ENCODE results near the gene C19orf25.

C19orf25 gene

DNA sequence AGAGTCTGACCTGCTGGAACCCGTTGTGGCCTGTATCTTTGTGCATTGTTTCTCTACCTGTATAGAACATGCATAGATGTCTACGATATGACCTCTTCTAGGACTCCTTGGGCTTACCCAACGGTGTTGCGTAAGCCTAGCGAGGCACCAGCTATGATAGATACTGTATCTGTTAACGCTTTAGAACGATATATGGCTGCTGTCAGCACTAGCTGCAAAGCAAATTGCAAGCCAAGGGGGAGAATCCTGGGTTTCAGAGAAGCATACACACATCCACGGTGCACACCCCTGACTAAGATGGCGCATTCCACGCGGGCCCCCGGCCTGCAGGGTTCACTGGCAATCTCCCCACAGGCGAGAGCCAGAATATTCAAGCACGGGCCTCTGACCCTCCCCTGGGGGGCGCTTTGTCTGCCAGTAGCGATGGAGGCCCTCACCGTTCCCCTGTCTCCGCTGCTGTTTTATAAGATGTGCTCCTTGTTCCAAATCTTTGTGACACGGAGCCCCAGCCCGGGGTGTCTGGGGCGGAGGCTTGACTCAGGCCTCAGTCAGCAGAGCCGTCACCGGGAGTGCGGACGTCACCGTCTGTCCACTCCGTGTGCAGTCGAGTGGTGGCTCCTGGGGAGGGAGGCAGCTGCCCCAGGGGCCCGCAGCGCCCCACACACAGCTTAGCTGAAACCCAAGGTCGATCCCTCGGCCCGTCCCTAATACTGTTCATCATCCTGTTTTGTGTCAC, 53.7 kb downstream of the C19orf25 start:
- TF ChIP-seq, protein P1, sequence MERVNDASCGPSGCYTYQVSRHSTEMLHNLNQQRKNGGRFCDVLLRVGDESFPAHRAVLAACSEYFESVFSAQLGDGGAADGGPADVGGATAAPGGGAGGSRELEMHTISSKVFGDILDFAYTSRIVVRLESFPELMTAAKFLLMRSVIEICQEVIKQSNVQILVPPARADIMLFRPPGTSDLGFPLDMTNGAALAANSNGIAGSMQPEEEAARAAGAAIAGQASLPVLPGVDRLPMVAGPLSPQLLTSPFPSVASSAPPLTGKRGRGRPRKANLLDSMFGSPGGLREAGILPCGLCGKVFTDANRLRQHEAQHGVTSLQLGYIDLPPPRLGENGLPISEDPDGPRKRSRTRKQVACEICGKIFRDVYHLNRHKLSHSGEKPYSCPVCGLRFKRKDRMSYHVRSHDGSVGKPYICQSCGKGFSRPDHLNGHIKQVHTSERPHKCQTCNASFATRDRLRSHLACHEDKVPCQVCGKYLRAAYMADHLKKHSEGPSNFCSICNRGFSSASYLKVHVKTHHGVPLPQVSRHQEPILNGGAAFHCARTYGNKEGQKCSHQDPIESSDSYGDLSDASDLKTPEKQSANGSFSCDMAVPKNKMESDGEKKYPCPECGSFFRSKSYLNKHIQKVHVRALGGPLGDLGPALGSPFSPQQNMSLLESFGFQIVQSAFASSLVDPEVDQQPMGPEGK (CRISPR knock-in tag; IDR thresholded peaks at IDR 0.05; ENCODE audit: borderline replicate concordance), result no peak
- TF ChIP-seq BACH2 (CRISPR knock-in tag; IDR thresholded peaks at IDR 0.05; ENCODE audit: borderline replicate concordance) (no peak), ESRRG (CRISPR knock-in tag; IDR thresholded peaks at IDR 0.05) (no peak), OSR1 (CRISPR knock-in tag; IDR thresholded peaks at IDR 0.05) (no peak), PPARA (CRISPR knock-in tag; IDR thresholded peaks at IDR 0.05; ENCODE audit: borderline replicate concordance) (no peak), SNAI2 (CRISPR knock-in tag; IDR thresholded peaks at IDR 0.05) (no peak)
- TF ChIP-seq, protein P2, sequence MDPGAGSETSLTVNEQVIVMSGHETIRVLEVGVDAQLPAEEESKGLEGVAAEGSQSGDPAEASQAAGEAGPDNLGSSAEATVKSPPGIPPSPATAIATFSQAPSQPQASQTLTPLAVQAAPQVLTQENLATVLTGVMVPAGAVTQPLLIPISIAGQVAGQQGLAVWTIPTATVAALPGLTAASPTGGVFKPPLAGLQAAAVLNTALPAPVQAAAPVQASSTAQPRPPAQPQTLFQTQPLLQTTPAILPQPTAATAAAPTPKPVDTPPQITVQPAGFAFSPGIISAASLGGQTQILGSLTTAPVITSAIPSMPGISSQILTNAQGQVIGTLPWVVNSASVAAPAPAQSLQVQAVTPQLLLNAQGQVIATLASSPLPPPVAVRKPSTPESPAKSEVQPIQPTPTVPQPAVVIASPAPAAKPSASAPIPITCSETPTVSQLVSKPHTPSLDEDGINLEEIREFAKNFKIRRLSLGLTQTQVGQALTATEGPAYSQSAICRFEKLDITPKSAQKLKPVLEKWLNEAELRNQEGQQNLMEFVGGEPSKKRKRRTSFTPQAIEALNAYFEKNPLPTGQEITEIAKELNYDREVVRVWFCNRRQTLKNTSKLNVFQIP (CRISPR knock-in tag; IDR thresholded peaks at IDR 0.05; ENCODE audit: borderline replicate concordance, low read depth), result no peak
- TF ChIP-seq, protein P3, sequence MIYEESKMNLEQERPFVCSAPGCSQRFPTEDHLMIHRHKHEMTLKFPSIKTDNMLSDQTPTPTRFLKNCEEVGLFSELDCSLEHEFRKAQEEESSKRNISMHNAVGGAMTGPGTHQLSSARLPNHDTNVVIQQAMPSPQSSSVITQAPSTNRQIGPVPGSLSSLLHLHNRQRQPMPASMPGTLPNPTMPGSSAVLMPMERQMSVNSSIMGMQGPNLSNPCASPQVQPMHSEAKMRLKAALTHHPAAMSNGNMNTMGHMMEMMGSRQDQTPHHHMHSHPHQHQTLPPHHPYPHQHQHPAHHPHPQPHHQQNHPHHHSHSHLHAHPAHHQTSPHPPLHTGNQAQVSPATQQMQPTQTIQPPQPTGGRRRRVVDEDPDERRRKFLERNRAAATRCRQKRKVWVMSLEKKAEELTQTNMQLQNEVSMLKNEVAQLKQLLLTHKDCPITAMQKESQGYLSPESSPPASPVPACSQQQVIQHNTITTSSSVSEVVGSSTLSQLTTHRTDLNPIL (CRISPR knock-in tag; IDR thresholded peaks at IDR 0.05; ENCODE audit: low read depth), result no peak
- no peak for ATAC-seq

DNA sequence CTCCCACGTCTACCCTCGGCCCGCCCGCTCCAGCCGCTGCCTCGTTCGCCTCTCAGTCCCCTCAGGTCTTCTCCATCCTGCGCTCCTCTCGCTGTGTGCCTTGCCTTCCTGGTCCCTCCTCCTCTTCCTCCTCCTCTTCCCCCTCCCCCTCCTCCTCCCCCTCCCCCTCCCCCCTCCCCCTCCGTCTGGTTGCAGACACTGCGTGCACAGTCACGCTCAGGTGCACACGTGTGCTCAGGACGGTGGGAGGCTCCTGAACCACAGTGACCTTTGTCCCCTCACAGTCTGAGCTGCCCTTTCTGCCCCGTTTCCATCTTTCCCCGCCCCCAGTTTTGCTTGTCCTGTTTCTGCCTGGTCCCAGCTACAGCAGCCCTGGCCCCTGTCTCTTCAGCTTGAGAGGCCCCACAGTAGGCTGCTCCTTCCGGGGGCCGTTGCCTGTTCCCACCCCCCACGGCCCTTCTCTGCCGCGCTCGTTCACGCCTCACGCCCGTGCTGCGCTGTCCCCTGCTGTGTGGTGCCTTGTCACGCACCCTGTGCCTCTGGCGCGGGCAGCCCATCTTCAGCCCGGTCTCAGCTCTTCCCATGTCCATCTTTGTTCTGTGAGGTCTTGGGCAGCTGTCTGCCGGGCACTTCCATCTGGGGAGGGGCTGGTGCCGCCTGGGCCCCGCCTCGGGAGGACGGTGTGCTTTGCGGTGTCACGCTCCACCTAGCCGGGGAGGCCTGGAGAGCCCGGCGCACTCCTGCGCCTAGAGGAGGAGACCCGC, 54.6 kb downstream of the C19orf25 start:
- TF ChIP-seq OSR1 (CRISPR knock-in tag; IDR thresholded peaks at IDR 0.05) (no peak), CSDC2 (CRISPR knock-in tag; IDR thresholded peaks at IDR 0.05) (no peak), TOX (CRISPR knock-in tag; IDR thresholded peaks at IDR 0.05; ENCODE audit: borderline replicate concordance) (no peak), GLIS3 (CRISPR knock-in tag; IDR thresholded peaks at IDR 0.05) (no peak), RARB (CRISPR knock-in tag; IDR thresholded peaks at IDR 0.05) (no peak), ARNTL (CRISPR knock-in tag; IDR thresholded peaks at IDR 0.05; ENCODE audit: borderline replicate concordance, low read depth) (no peak), PPARA (CRISPR knock-in tag; IDR thresholded peaks at IDR 0.05; ENCODE audit: borderline replicate concordance) (no peak)
- TF ChIP-seq, protein P3 (CRISPR knock-in tag; IDR thresholded peaks at IDR 0.05; ENCODE audit: low read depth), result no peak
- TF ChIP-seq, protein P4, sequence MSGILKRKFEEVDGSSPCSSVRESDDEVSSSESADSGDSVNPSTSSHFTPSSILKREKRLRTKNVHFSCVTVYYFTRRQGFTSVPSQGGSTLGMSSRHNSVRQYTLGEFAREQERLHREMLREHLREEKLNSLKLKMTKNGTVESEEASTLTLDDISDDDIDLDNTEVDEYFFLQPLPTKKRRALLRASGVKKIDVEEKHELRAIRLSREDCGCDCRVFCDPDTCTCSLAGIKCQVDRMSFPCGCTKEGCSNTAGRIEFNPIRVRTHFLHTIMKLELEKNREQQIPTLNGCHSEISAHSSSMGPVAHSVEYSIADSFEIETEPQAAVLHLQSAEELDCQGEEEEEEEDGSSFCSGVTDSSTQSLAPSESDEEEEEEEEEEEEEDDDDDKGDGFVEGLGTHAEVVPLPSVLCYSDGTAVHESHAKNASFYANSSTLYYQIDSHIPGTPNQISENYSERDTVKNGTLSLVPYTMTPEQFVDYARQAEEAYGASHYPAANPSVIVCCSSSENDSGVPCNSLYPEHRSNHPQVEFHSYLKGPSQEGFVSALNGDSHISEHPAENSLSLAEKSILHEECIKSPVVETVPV (CRISPR knock-in tag; IDR thresholded peaks at IDR 0.05), result no peak
- TF ChIP-seq, protein P1 (CRISPR knock-in tag; IDR thresholded peaks at IDR 0.05; ENCODE audit: borderline replicate concordance), result no peak
- no peak for ATAC-seq

DNA sequence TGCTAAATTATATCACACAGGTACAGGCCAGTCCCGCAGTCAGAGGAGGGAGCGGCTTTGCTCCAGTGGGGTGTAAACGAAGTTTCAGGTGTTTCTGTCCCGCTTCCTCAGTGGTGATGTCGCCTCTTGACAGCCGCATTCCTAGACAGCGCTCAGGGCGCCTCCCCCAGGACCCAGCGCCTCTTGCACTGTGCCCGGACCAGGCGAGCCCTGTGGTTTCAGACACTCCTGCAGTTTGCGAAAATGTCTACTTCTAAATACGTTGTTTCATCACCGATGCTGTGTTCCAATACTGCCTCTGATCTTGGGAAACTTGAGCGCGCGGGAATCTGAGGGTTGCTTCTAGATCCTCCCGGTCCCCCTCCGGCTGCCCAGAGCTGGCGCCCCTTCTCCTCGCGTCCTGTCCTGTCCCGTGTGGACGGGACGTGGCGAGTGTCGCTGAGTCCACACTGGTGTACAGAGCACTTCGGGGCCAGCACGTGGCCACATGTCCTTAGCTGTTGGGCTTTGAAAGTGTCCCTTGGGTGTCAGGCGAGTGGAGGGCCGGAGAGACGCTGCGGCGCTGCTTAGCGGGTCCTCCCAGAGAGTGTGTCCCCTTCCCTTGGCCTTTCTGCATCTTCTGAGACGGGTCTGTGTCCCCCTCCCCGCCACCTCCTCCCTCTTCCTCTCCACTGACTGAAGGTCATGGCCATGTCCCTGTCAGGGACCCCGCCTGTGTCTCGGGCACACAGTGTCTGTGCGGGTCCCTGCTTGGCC, 55.4 kb downstream of the C19orf25 start:
- no peak for TF ChIP-seq TCF4 (CRISPR knock-in tag; IDR thresholded peaks at IDR 0.05; ENCODE audit: borderline replicate concordance)
- TF ChIP-seq ZFP30 (CRISPR knock-in tag; IDR thresholded peaks at IDR 0.05), result no peak
- TF ChIP-seq, protein P1 (CRISPR knock-in tag; IDR thresholded peaks at IDR 0.05; ENCODE audit: borderline replicate concordance), result no peak
- TF ChIP-seq ZNF70 (CRISPR knock-in tag; IDR thresholded peaks at IDR 0.05), result no peak
- TF ChIP-seq, protein P4 (CRISPR knock-in tag; IDR thresholded peaks at IDR 0.05), result no peak
- no peak for TF ChIP-seq TOX (CRISPR knock-in tag; IDR thresholded peaks at IDR 0.05; ENCODE audit: borderline replicate concordance)
- no peak for TF ChIP-seq ZC3H10 (CRISPR knock-in tag; IDR thresholded peaks at IDR 0.05)
- no peak for ATAC-seq

All from SK-N-SH treated with all-trans-retinoic acid at 6 μM for 48 hours (cell line).